ENCODE results near the gene DCBLD1. TPM values are rescaled to one million over a fixed set of nuclear protein-coding genes. Genes with fewer than 3 reads are reported as not detected.
"Not testable (repeated sequence)": the region's sequence is repeated elsewhere in the genome, so short reads cannot be mapped to it uniquely, and the experiment has no call there.

The DCBLD1 gene
- total RNA-seq, 2 experiments from 2014 or later = 1.9 to 2.4 TPM

DNA sequence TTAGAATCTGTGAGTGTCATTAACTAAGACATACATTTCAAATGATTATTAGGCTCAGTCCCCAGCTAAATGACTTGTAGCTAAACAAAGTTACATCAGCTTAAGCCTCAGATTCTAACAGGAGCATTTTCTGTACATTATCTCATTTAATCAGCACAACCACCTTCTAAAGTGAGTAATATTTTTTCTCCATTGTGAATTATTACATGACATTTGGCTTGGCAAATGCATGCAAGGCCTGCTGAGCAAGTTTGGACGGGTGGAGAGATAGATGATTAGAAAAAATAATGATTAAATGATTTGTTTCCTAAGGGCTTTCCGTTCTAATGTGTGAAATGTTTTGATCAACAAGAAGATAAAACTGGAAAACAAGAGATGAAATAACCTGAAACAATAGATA lies 20.7 kb downstream of the DCBLD1 start:
- no peaks in the 10 kb centered on the region for H3K27me3 Mint-ChIP-seq
- no peaks in the 10 kb centered on the region for H3K36me3 Mint-ChIP-seq

GRCh38 chr6:117504478-117505144 lies 22.1 kb downstream of the DCBLD1 start:
- no peak overlapping the region for H3K4me3 Mint-ChIP-seq
- no peak overlapping the region for H3K27ac Mint-ChIP-seq
- H3K36me3 Mint-ChIP-seq = no peaks in the 10 kb centered on the region
- H3K27me3 Mint-ChIP-seq = no peaks in the 10 kb centered on the region
- no peaks in the 10 kb centered on the region for H3K4me1 Mint-ChIP-seq
- DNase-seq = no peak
- no peaks in the 10 kb centered on the region for H3K9me3 Mint-ChIP-seq

More for the DNA sequence above, 20.7 kb downstream of the DCBLD1 start:
- H3K4me3 Mint-ChIP-seq = no peak overlapping the region
- no peaks in the 10 kb centered on the region for H3K9me3 Mint-ChIP-seq
- DNase-seq = no peak
- H3K4me1 Mint-ChIP-seq = peaks cover 2% of the 10 kb centered on the region
- H3K27ac Mint-ChIP-seq = no peak overlapping the region

DNA sequence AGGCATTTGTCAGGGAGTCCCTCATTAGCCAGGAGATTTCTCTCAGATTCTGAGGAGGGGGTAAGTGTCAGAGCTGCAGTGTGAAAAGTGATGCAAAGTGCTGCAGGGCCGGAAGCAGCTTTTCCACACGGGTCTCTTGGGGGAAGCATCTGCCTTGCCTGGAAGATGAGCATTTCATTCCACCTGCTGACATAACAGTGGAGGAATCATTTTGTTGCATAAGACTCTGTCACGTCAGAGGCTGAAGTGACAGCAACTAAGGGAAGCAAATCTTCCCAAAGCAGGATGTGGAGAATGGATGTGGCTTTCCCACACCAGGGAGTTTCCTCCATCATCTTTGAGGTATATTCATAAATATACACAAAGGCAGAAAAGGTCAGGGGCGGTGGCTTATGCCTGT lies 22.8 kb downstream of the DCBLD1 start:
- Mint-ChIP-seq H3K36me3 (no peaks in the 10 kb centered on the region), H3K4me3 (no peak overlapping the region), H3K4me1 (no peaks in the 10 kb centered on the region), H3K27ac (no peak overlapping the region), H3K27me3 (no peaks in the 10 kb centered on the region), H3K9me3 (no peaks in the 10 kb centered on the region)
- DNase-seq = no peak

GRCh38 chr6:117506180-117506835 lies 23.8 kb downstream of the DCBLD1 start:
- Mint-ChIP-seq H3K4me3 (no peak overlapping the region), H3K4me1 (no peaks in the 10 kb centered on the region), H3K9me3 (no peaks in the 10 kb centered on the region), H3K36me3 (no peaks in the 10 kb centered on the region), H3K27ac (no peak overlapping the region), H3K27me3 (no peaks in the 10 kb centered on the region)
- no peak for DNase-seq

DNA sequence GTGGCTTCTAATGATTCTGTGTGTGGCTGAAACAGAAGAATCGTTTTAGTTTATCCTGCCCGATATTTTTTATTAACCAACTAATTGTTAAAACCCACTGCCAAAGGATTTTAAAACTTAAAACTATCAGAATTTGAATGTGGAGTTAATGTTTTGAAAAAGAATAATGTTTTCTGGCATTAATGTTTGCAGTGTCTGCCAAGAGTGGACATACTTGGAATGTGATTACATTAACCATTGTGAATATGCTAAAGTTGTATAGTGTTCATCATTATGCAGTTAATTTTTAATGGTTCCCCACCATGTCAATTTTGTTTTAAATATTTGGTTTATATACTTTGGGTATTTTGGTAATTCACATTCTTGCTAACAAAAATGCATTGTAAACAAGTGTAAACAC lies 24.4 kb downstream of the DCBLD1 start:
- no peaks in the 10 kb centered on the region for H3K4me1 Mint-ChIP-seq
- H3K9me3 Mint-ChIP-seq = no peaks in the 10 kb centered on the region
- H3K27ac Mint-ChIP-seq = no peak overlapping the region
- no peak for DNase-seq
- H3K27me3 Mint-ChIP-seq = no peaks in the 10 kb centered on the region
- no peak overlapping the region for H3K4me3 Mint-ChIP-seq
- no peaks in the 10 kb centered on the region for H3K36me3 Mint-ChIP-seq

DNA sequence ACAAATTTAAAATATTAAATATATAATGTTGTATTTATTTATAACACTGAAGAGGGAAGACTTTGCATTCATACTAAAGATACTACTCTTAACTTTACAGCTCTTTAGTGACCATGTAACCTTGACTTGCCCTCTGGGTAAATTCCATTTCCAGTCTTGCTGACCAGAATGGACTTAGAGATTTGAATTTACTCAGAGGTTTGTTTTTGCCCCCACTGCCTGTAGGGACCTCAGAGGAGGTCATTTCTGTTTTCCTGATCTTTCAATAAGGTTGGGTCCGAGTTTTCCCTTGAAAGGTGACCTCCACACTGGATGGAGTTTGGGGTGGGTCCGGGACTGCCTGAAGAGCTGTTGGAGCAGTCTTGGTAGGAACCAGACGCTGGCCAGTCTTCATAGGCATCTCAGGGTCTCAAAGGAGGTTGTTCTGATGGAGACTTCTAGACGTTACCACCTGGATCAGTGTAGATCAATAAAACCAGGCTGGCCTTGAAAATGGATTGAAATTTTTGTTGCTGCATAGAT lies 26.0 kb downstream of the DCBLD1 start:
- no peaks in the 10 kb centered on the region for H3K36me3 Mint-ChIP-seq
- no peaks in the 10 kb centered on the region for H3K27me3 Mint-ChIP-seq
- no peak overlapping the region for H3K4me3 Mint-ChIP-seq
- no peak overlapping the region for H3K27ac Mint-ChIP-seq
- H3K4me1 Mint-ChIP-seq = no peaks in the 10 kb centered on the region
- H3K9me3 Mint-ChIP-seq = no peaks in the 10 kb centered on the region
- no peak for DNase-seq

- H3K9me3 Mint-ChIP-seq = no peaks in the 10 kb centered on the region
- H3K27me3 Mint-ChIP-seq = no peaks in the 10 kb centered on the region
- no peak overlapping the region for H3K27ac Mint-ChIP-seq
- no peak overlapping the region for H3K4me3 Mint-ChIP-seq
- H3K36me3 Mint-ChIP-seq = no peaks in the 10 kb centered on the region
- DNase-seq = no peak
- no peaks in the 10 kb centered on the region for H3K4me1 Mint-ChIP-seq
These were observed 26.5 kb downstream of the DCBLD1 start for GRCh38 chr6:117509021-117509420.

- H3K36me3 Mint-ChIP-seq = no peaks in the 10 kb centered on the region
- no peaks in the 10 kb centered on the region for H3K9me3 Mint-ChIP-seq
- no peaks in the 10 kb centered on the region for H3K4me1 Mint-ChIP-seq
- no peak overlapping the region for H3K27ac Mint-ChIP-seq
- H3K27me3 Mint-ChIP-seq = no peaks in the 10 kb centered on the region
- H3K4me3 Mint-ChIP-seq = no peak overlapping the region
- no peak for DNase-seq
These were observed 29.8 kb downstream of the DCBLD1 start for GRCh38 chr6:117512056-117512828.

GRCh38 chr6:117512987-117513573 lies 30.6 kb downstream of the DCBLD1 start:
- Mint-ChIP-seq H3K4me3 (no peak overlapping the region), H3K4me1 (no peaks in the 10 kb centered on the region), H3K27me3 (no peaks in the 10 kb centered on the region), H3K27ac (no peak overlapping the region), H3K9me3 (no peaks in the 10 kb centered on the region), H3K36me3 (no peaks in the 10 kb centered on the region)
- no peak for DNase-seq

- Mint-ChIP-seq H3K4me3 (no peak overlapping the region), H3K27ac (no peak overlapping the region), H3K36me3 (no peaks in the 10 kb centered on the region), H3K27me3 (no peaks in the 10 kb centered on the region), H3K9me3 (no peaks in the 10 kb centered on the region), H3K4me1 (no peaks in the 10 kb centered on the region)
- no peak for DNase-seq
These were observed 31.4 kb downstream of the DCBLD1 start for GRCh38 chr6:117513778-117514365.

DNA sequence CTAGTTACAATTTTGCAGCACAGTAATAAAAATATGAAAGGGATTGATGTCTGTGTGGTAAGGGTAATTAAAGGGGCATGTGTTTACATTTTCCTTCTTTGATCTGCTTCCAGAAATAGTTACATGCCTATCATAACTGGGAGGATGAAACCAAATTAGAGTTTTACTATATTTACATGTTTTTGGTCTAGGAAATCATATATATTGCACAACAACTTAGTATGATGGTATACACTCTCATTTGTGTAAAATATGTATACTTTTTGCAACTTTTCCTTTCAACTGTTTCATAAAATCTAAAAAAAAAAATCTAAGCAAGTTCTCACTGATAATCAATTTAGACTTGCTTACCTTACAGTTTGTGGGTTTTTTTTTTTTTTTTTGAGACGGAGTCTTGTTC lies 32.2 kb downstream of the DCBLD1 start:
- no peak overlapping the region for H3K4me3 Mint-ChIP-seq
- H3K9me3 Mint-ChIP-seq = no peaks in the 10 kb centered on the region
- no peaks in the 10 kb centered on the region for H3K36me3 Mint-ChIP-seq
- H3K27me3 Mint-ChIP-seq = no peaks in the 10 kb centered on the region
- no peak overlapping the region for H3K27ac Mint-ChIP-seq
- DNase-seq = no peak
- H3K4me1 Mint-ChIP-seq = no peaks in the 10 kb centered on the region

GRCh38 chr6:117515326-117515725 lies 32.9 kb downstream of the DCBLD1 start:
- H3K4me1 Mint-ChIP-seq = no peaks in the 10 kb centered on the region
- H3K27me3 Mint-ChIP-seq = no peaks in the 10 kb centered on the region
- no peaks in the 10 kb centered on the region for H3K36me3 Mint-ChIP-seq
- H3K9me3 Mint-ChIP-seq = no peaks in the 10 kb centered on the region
- no peak for DNase-seq
- no peak overlapping the region for H3K27ac Mint-ChIP-seq
- no peak overlapping the region for H3K4me3 Mint-ChIP-seq

DNA sequence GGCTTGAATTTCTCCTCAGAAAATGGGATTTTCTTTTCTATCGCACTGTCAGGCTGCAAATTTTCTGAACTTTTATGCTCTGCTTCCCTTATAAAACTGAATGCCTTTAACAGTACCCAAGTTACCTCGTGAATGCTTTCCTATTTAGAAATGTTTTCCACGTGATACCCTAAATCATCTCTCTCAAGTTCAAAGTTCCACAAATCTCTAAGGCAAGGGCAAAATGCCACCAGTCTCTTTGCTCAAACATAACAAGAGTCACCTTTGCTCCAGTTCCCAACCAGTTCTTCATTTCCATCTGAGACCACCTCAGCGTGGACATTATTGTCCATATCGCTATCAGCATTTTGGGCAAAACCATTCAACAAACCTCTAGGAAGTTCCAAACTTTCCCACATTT lies 35.5 kb downstream of the DCBLD1 start:
- not testable (repeated sequence) for H3K27ac Mint-ChIP-seq, H3K9me3 Mint-ChIP-seq, H3K4me3 Mint-ChIP-seq, DNase-seq, H3K36me3 Mint-ChIP-seq, H3K4me1 Mint-ChIP-seq, H3K27me3 Mint-ChIP-seq

DNA sequence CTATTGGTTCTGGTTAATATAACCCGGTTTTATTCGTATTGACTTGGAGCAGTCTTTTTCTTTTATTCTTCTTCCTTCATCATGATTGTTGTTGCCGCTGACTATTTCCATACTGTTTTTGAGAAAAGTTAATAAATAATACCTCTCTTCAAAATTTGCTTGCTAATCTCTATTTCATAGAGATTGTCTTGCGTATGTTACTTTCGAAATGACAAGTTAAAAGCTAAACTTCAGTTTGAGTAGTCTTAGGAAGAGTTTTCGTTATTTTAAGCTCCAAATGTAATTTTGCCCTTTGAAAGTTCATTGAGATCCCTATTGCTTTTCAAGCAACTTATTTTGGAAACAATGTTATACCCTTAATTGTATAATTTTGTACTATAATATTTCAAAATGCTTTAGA lies 36.4 kb downstream of the DCBLD1 start:
- no peaks in the 10 kb centered on the region for H3K9me3 Mint-ChIP-seq
- no peaks in the 10 kb centered on the region for H3K4me1 Mint-ChIP-seq
- no peak for DNase-seq
- H3K27ac Mint-ChIP-seq = no peak overlapping the region
- no peaks in the 10 kb centered on the region for H3K36me3 Mint-ChIP-seq
- H3K4me3 Mint-ChIP-seq = no peak overlapping the region
- H3K27me3 Mint-ChIP-seq = peaks cover 3% of the 10 kb centered on the region
